HL-60 (cell line): ENCODE results near the gene ABCC1.

Source experiments
- DNase-seq, 2 experiments: peaks; one replicate each; pipeline ENCODE4 v3.0.0-alpha.2; 2010 to 2020; ENCODE audit warnings: low read depth in 1 of 2, low spot score in 1 of 2
- H3K27ac ChIP-seq: fragments of 250-450 bp; sonication (Bioruptor Pico); replicated peaks from 2 replicates; pipeline ENCODE4 v1.5.1; 2020; ENCODE audit warnings: mild to moderate bottlenecking, moderate library complexity
- H3K27me3 ChIP-seq: fragments of 250-450 bp; sonication (Bioruptor Pico); 2 replicates; pipeline ENCODE4 v1.5.1; 2021; ENCODE audit warnings: mild to moderate bottlenecking, moderate library complexity; ENCODE audit not compliant: insufficient read depth, poor library complexity, severe bottlenecking
- H3K4me3 ChIP-seq: replicated peaks from 2 replicates; pipeline ENCODE4 v1.5.1; 2011; ENCODE audit warnings: mild to moderate bottlenecking, control low read depth, low read length; ENCODE audit not compliant: insufficient read depth
- CTCF ChIP-seq: IDR thresholded peaks from one replicate; pipeline ENCODE4 v1.5.1; 2011; ENCODE audit warnings: low read length, control low read depth, inconsistent platforms; ENCODE audit not compliant: insufficient read depth
- GABPA ChIP-seq: IDR thresholded peaks from 2 replicates; pipeline ENCODE4 v1.6.1; 2012; ENCODE audit warnings: low read depth
- POLR2AphosphoS5 ChIP-seq: IDR thresholded peaks from 2 replicates; pipeline ENCODE4 v1.6.1; 2012; ENCODE audit warnings: low read depth
- REST ChIP-seq: IDR thresholded peaks from 2 replicates; pipeline ENCODE4 v1.6.1; 2012; ENCODE audit warnings: low read depth; ENCODE audit not compliant: insufficient replicate concordance
- SPI1 ChIP-seq: IDR thresholded peaks from 2 replicates; pipeline ENCODE4 v1.6.1; 2012; ENCODE audit warnings: low read depth, mild to moderate bottlenecking, borderline replicate concordance

ABCC1 gene

GRCh38 chr16:16071631-16072244 lies 122.3 kb downstream of the ABCC1 start:
- no peak overlapping the region for H3K4me3 ChIP-seq
- DNase-seq: no peak
- H3K27me3 ChIP-seq: no peaks in the 10 kb centered on the region
- peak overlapping the region; percentile 12 for H3K27ac ChIP-seq
- no peak for TF ChIP-seq GABPA
- TF ChIP-seq REST: no peak
- TF ChIP-seq POLR2AphosphoS5: no peak
- TF ChIP-seq CTCF: no peak
- TF ChIP-seq SPI1: no peak

GRCh38 chr16:16073001-16073545 lies 123.7 kb downstream of the ABCC1 start:
- H3K27me3 ChIP-seq: no peaks in the 10 kb centered on the region
- H3K4me3 ChIP-seq: no peak overlapping the region
- DNase-seq: no peak
- TF ChIP-seq GABPA: no peak
- no peak for TF ChIP-seq POLR2AphosphoS5
- TF ChIP-seq SPI1: no peak
- no peak for TF ChIP-seq REST
- no peak for TF ChIP-seq CTCF
- peak overlapping the region; percentile 92 for H3K27ac ChIP-seq

GRCh38 chr16:16073891-16074881 lies 124.8 kb downstream of the ABCC1 start:
- Histone ChIP-seq H3K4me3 (no peak overlapping the region), H3K27me3 (no peaks in the 10 kb centered on the region), H3K27ac (peak overlapping the region; percentile 92)
- DNase-seq: peak; percentile 73 to 86
- TF ChIP-seq GABPA (no peak), CTCF (no peak), SPI1 (peak; percentile 34; the same call in 1 of the 2 replicates), POLR2AphosphoS5 (no peak), REST (no peak)
